GM18499 (cell line): ENCODE measurements around the gene SMARCB1.

Source experiments
- ATAC-seq: cut with Tn5 transposase; IDR thresholded peaks from one replicate; pipeline ENCODE4 v1.9.1; 2021; ENCODE audit warnings: moderate number of reproducible peaks; ENCODE audit not compliant: insufficient read depth, unreplicated experiment

The SMARCB1 gene

GRCh38 chr22:23786752-23787599 lies at the start of gene SMARCB1:
Gene SMARCB1 (plus strand): TSS chr22:23786966. CDS start chr22:23787170, 204 bp downstream.
- ATAC-seq: no peak

GRCh38 chr22:23737696-23738095 lies 49.1 kb upstream of the SMARCB1 start:
- ATAC-seq: no peak

- no peak for ATAC-seq
Observed at GRCh38 chr22:23742505-23743264, 44.1 kb upstream of the SMARCB1 start.

GRCh38 chr22:23743303-23743705 lies 43.5 kb upstream of the SMARCB1 start:
- no peak for ATAC-seq

GRCh38 chr22:23744001-23744400 lies 42.8 kb upstream of the SMARCB1 start:
- no peak for ATAC-seq

- ATAC-seq: no peak
Observed at GRCh38 chr22:23744485-23744884, 42.3 kb upstream of the SMARCB1 start.

- ATAC-seq: no peak
Observed at GRCh38 chr22:23745791-23746190, 41.0 kb upstream of the SMARCB1 start.

- ATAC-seq: no peak
Observed at GRCh38 chr22:23749841-23750301, 36.9 kb upstream of the SMARCB1 start.

GRCh38 chr22:23750367-23750713 lies 36.4 kb upstream of the SMARCB1 start:
- ATAC-seq: no peak

GRCh38 chr22:23750714-23751440 lies 35.9 kb upstream of the SMARCB1 start, which contains the start of gene ZNF70:
Gene ZNF70 (minus strand): TSS chr22:23751112. CDS start chr22:23745140, 5,972 bp downstream.
- ATAC-seq: no peak

GRCh38 chr22:23751441-23751996 lies 35.2 kb upstream of the SMARCB1 start:
- no peak for ATAC-seq

GRCh38 chr22:23752090-23752691 lies 34.6 kb upstream of the SMARCB1 start:
- ATAC-seq: no peak

- no peak for ATAC-seq
Observed at GRCh38 chr22:23752750-23753149, 34.0 kb upstream of the SMARCB1 start.

GRCh38 chr22:23753385-23753784 lies 33.4 kb upstream of the SMARCB1 start:
- no peak for ATAC-seq

- no peak for ATAC-seq
Observed at GRCh38 chr22:23754220-23754919, 32.4 kb upstream of the SMARCB1 start, which contains the start of gene VPREB3. Gene VPREB3 (minus strand): TSS chr22:23754425. CDS start chr22:23754363, 62 bp downstream.

- no peak for ATAC-seq
Observed at GRCh38 chr22:23754980-23755636, 31.7 kb upstream of the SMARCB1 start.

- ATAC-seq: no peak
Observed at GRCh38 chr22:23755711-23756110, 31.1 kb upstream of the SMARCB1 start.

- ATAC-seq: no peak
Observed at GRCh38 chr22:23756891-23757290, 29.9 kb upstream of the SMARCB1 start.

GRCh38 chr22:23759566-23759965 lies 27.2 kb upstream of the SMARCB1 start:
- ATAC-seq: no peak
